ENCODE data around the gene VSIG8.

Gene VSIG8

DNA sequence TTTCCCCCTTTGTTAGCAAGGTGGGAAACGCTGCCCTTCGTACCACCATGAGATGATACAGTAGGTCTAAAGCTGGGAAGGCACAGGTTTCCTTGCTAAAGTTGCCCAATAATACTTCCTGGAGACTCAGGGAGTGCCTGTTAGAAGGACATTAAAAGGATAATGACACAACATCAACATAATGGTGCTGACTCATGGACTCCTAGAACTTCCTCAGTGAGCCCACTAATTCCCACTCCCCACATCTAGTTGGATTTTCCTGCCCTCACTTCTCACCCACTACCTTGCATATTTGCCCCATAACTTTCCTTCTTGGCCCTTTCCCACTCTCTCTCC lies 20.0 kb upstream of the VSIG8 start:
- DNase-seq, result no peak

DNA sequence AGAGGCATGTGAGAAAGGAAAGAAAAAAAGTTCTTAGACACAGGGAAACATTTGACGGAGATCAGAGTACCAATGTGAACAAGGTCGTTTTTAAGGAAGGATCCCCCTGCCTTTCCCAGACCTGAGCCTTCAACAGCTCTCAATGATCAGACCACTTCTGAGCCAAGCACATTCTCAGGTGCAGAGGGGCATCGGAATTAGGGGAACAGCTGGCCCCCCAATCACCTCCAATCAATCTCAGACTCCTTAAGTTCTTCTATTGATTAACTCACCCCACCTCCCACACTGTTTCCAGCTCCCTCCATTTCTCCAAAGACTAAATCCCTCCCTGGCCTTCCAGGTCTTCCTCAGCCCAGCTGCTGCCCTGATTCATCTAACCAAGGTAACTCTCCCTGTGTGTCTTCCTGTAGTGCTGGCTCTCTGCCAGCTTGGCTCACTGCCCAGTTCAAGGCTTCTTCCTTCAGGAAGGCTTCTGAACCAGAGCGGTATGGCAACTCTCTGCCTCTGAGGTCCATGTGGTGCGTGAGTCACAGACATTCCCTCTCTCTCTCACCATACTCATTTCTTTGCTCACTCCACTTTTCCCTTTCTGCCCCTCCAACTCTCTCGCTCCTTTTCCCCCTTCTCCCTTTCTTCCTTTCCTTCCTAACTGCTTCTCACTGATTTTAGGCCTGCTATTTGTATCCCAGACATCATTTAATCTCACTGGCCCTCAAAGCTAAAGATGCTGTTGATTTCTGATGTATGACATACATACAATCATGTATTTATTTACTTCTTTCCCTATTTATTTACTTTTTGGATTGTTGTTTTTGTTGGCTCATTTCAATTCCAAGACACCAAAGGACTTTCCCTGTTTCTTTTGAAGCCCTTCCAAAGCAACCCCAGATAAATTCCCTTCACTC lies 19.4 kb upstream of the VSIG8 start:
- DNase-seq, result peak; percentile 79

GRCh38 chr1:159880430-159880829 lies 18.0 kb upstream of the VSIG8 start:
- no peak for DNase-seq

DNA sequence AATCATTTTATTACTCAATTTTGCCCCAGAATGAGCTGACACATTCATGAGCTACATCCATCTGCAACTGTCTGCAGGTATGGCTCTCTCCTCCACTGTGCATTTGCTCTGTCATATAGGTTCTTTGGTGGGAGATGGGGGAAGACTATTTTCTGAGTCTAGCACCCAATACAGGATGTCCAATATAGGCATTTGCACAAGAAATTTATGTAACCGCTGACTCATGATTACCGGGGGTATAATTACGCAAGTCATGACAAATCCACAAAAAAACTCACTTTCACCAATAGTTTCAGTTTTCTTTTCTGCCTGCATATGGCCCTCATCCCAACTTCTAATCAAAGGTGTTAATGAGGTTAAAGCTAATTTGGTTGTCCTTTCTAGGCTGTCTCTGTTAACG lies 17.5 kb upstream of the VSIG8 start:
- DNase-seq, result no peak

GRCh38 chr1:159879136-159879535 lies 16.7 kb upstream of the VSIG8 start:
- DNase-seq, result no peak

- DNase-seq, result no peak
Measured at GRCh38 chr1:159877695-159878444, 15.4 kb upstream of the VSIG8 start.

GRCh38 chr1:159873530-159874143 lies 11.2 kb upstream of the VSIG8 start:
- DNase-seq, result no peak

GRCh38 chr1:159872891-159873290 lies 10.4 kb upstream of the VSIG8 start:
- no peak for DNase-seq

- DNase-seq, result no peak
Measured at GRCh38 chr1:159870704-159871103, 8.2 kb upstream of the VSIG8 start.

- no peak for DNase-seq
Measured at GRCh38 chr1:159869607-159870006, 7.2 kb upstream of the VSIG8 start.

DNA sequence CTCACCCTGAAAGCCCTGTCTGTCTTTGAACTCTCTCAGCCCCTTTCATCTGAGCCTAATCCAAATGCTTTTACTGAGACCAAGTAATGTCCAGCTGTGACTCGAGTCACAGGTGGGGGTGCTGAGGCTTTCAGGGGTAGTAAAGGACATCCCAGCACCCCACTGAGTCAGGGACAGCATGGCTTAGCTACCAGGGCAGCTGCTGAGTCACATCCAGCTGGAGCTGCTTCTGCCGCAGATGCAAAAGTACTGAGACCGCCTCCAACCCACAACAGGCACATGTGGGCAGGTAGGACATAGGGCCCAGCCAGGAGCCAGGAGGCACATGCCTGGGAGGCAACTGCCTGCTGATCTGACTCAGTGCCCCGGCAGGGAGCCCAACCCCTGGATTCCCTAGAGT lies 6.7 kb upstream of the VSIG8 start:
- DNase-seq, result peak; percentile 10

DNA sequence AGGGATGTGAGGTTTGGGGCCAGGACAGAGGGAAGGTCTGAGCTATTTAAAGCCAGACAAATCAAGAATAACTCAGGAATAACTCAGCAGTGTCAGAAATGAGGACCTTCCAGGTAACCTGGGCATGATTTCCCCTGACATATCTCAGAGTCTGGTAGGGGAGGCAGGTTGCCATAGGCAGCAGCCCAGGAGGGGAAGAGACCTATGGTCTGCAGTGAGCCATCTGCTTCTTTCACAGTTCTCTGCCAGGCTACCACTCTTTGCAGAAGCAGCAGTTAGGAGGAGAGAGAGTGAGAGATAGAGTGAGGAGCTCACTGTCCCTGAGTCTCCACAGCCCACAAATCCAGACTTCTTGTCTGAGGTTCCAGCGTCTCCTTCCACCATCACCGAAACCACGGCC lies 6.3 kb upstream of the VSIG8 start:
- no peak for DNase-seq

DNA sequence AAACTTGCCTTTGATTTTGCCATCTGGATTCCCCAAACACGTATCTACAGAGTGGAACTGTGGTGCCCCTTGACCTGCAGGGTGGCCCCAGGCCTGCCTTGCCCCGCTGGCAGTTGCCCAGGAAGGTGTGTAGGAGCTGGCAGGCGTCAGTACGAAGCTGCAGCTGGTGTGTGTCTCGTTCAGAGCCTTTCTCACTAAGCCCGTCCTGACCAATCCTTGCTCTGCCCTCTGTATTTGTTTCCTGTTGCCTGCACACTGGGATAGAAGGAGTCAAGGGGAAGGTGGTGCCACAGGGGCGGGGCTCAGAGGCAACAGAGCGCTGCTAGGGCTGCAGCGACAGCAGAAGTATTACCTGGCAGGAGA lies 5.2 kb upstream of the VSIG8 start:
- no peak for DNase-seq

DNA sequence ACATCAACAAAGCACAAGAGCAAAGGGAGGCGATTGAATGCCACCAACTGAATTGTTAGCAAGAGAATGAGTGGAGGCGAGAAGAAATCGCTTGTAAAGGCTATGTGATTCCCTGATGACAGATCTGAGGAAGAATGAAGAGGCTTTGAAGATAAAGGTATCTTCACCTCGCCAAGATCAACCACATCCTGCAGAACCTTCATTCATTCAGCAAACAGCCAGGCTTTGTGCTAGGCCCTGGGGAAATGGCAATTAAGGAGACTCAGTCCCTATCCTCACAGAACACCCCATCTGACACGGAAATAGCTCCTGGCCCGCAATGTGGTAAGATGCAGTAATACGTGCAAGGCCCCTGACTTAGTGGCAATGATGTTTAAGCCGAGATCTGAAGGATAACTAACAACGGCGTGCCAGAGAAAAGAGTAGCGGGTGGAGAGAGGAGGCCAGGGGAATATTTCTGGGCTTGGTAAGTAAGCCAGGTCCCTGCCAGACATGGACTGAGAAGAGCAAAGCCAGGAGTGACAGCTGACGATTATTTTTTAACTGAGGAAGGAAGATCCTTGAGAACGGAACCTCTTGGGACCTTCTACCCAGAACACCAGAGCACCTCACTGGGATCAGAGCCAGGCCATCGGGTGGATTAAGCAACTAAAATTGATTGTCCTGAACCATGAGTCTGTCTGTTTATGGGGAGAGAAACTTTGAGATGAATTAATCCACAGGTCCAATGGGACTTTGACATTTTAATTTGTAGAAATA lies 4.6 kb upstream of the VSIG8 start:
- DNase-seq, result no peak

DNA sequence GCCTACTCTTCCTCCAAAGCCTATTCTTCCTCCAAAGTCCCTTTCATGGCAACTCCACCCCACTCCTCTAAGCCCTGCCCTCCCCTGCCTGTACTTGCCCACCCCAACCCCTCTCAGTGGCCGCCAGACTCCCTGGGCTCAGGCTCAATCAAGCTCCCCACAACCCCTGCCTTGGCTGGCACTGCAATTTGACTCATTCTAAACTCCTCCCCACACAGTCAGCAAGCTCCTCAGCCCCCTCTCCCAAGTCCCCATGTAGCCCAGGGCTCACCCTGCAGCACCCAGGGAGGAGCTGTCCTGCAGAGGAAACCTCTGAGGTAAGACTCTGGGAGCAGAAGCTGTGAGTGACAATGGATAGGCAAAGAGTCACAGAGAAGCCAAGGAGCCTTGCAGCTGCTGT lies 3.6 kb upstream of the VSIG8 start:
- no peak for DNase-seq

- no peak for DNase-seq
Measured at GRCh38 chr1:159864262-159864661, 1.8 kb upstream of the VSIG8 start.

DNA sequence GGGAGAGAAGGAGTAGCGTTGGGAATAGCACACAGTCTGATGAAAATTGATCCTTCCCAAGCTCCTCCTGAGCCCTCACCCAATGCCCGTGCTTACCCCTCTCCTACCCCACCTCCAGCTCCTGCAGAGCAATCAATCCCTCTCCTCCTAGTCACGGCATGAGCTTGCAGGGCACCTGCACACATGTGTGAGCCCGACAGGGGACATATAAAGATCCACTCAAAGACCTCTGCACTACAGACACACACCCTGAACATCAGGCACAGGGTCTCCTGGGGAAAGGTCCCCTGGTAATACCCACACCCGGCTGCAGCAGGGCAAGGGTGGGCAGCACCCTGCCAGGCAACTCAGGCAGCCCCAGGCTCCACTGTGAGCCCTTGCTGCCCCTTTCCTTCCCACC lies 426 bp downstream of the VSIG8 start:
- no peak for DNase-seq

GRCh38 chr1:159861218-159861617 lies 1.2 kb downstream of the VSIG8 start:
- DNase-seq, result no peak

GRCh38 chr1:159860456-159860855 lies 2.0 kb downstream of the VSIG8 start:
- no peak for DNase-seq

DNA sequence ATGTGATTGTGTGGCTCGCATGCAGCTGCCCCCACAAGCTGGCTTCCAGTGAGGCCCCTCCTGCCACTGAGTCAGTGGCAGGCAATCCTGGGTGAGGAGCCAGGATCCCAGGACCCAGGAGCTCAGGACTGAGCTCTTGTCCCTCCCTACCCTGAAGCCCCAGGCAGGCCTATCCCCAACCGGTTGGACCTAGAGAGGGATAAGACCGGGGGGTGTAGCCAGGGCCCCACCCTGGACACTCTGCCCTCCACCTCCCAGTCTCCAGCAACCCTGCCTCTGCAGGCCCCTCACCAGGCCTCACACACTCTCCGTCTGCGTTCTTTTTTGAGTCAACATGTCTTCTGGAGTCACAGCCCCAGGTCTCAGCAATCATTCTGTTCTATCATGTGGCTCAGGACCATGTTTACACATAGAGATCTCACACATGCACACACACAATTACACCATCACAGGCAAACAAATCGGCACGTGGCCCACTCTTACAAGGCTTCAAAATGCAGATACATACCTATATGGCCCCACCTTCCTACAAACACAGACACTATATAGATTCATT lies 2.6 kb downstream of the VSIG8 start:
- no peak for DNase-seq

DNA sequence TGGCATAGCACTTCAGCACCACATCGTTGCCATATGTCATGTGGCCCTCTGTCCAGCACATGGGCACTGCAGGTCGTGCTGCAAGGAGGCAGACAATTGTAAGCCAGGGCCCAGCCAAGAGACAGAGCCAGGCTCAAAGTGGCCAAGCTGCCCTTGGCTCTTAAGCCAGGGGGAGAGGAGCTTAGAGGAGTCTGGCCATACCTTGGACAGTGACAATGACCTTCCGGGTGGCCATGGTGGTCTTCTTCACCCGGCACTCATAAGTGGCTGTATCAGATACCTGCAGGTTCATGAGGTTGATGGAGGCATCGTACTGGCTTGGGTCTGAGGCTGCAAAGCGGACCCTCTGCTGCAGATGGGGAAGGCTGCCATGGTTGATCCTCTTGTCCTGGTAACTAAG lies 4.6 kb downstream of the VSIG8 start:
- no peak for DNase-seq

GRCh38 chr1:159856576-159856975 lies 5.9 kb downstream of the VSIG8 start:
- DNase-seq, result no peak

GRCh38 chr1:159855709-159856108 lies 6.7 kb downstream of the VSIG8 start:
- DNase-seq, result no peak
